ENCODE data around the gene TFCP2L1.

- TF ChIP-seq CTCF (IDR thresholded peaks at IDR 0.05; ENCODE audit: low read length) (no peak), EZH2 (IDR thresholded peaks at IDR 0.05; ENCODE audit: borderline replicate concordance, low read length) (no peak)
Measured at GRCh38 chr2:121333834-121334558, 49.0 kb upstream of the TFCP2L1 start.

Data from OCI-LY1 (cell line).